Thyroid gland (tissue), 4 donors: ENCODE results near the gene CYP27B1. TPM values are rescaled to one million over a fixed set of nuclear protein-coding genes. Genes with fewer than 3 reads are reported as not detected.
"Not testable (repeated sequence)": the region's sequence is repeated elsewhere in the genome, so short reads cannot be mapped to it uniquely, and the experiment has no call there.

Source experiments
- DNase-seq, 2 donors: peaks; one replicate each; pipeline ENCODE4 v3.0.0-alpha.2; 2019
- H3K27ac ChIP-seq, 3 donors: fragments of 200-600 bp; sonication (generic); 1 replicate in 2 of 3; 2 replicates in 1 of 3; pipeline ENCODE4 v1.5.1; 2016 to 2019; ENCODE audit warnings: mild to moderate bottlenecking in 1 of 3, moderate library complexity in 1 of 3
- H3K27me3 ChIP-seq: fragments of 200-600 bp; sonication (generic); one replicate; pipeline ENCODE4 v1.5.1; 2019
- H3K36me3 ChIP-seq, 2 donors: fragments of 200-600 bp; sonication (generic); one replicate each; pipeline ENCODE4 v1.5.1; 2016 to 2019
- H3K4me1 ChIP-seq, 2 donors: fragments of 200-600 bp; sonication (generic); one replicate each; pipeline ENCODE4 v1.5.1; 2017 to 2019
- H3K4me3 ChIP-seq, 3 donors: fragments of 200-600 bp; sonication (generic); replicated peaks in 1 of 3; 1 replicate in 2 of 3; 2 replicates in 1 of 3; pipeline ENCODE4 v1.5.1; 2016; ENCODE audit warnings: mild to moderate bottlenecking in 1 of 3
- H3K9me3 ChIP-seq: fragments of 200-600 bp; sonication (generic); one replicate; pipeline ENCODE4 v1.5.1; 2017
- CTCF ChIP-seq, 6 experiments: fragments of 200-600 bp in 3 of 6; fragments of 450-650 bp in 3 of 6; sonication (generic) in 3 of 6; IDR thresholded peaks; one replicate each; pipeline ENCODE4 v1.5.1; 2016 to 2019; ENCODE audit warnings: antibody characterized with exemption in 6 of 6, mild to moderate bottlenecking in 2 of 6, inconsistent platforms in 1 of 6, moderate library complexity in 1 of 6
- POLR2A ChIP-seq, 2 donors: fragments of 450-650 bp; IDR thresholded peaks; one replicate each; pipeline ENCODE4 v1.6.1; 2017; ENCODE audit warnings: antibody characterized with exemption in 2 of 2, mild to moderate bottlenecking in 2 of 2, moderate library complexity in 1 of 2
- WGBS, 2 donors: methylation state at CpG; one replicate each; pipeline ENCODE4 v1.1.5; 2017; 5-methylcytosine and 5-hydroxymethylcytosine counted together
- intact Hi-C: fragments of 100-400 bp; cut with DNase I; formaldehyde crosslinking; loops from one replicate; pipeline ENCODE4 v1.15.1; 2023
- total RNA-seq, 4 donors: library from RNA; depleted of rRNA; stranded (reverse); fragments of >200 nt; gene quantifications; one replicate each; pipeline ENCODE4 v1.2.3, GENCODE V29; 2016

The CYP27B1 gene
- total RNA-seq, 4 donors from 2014 or later: 2.7 to 13.0 (median 10.0) TPM

GRCh38 chr12:57718641-57719528, 48.0 kb downstream of the CYP27B1 start:
- intact Hi-C loops: no loop called here
- WGBS, 2 donors: 97 to 98% methylated on average over 15 of the region's 15 CpGs
- Histone ChIP-seq H3K27ac (no peak overlapping the region), H3K4me3 (no peak overlapping the region), H3K9me3 (no peaks in the 10 kb centered on the region), H3K4me1 (no peaks in the 10 kb centered on the region), H3K36me3 (peaks cover 48 to 50% of the 10 kb centered on the region in 2 donors), H3K27me3 (no peaks in the 10 kb centered on the region)
- no peak for DNase-seq
- TF ChIP-seq POLR2A (IDR thresholded peaks at IDR 0.05) (no peak), CTCF (IDR thresholded peaks at IDR 0.05) (no peak)

DNA sequence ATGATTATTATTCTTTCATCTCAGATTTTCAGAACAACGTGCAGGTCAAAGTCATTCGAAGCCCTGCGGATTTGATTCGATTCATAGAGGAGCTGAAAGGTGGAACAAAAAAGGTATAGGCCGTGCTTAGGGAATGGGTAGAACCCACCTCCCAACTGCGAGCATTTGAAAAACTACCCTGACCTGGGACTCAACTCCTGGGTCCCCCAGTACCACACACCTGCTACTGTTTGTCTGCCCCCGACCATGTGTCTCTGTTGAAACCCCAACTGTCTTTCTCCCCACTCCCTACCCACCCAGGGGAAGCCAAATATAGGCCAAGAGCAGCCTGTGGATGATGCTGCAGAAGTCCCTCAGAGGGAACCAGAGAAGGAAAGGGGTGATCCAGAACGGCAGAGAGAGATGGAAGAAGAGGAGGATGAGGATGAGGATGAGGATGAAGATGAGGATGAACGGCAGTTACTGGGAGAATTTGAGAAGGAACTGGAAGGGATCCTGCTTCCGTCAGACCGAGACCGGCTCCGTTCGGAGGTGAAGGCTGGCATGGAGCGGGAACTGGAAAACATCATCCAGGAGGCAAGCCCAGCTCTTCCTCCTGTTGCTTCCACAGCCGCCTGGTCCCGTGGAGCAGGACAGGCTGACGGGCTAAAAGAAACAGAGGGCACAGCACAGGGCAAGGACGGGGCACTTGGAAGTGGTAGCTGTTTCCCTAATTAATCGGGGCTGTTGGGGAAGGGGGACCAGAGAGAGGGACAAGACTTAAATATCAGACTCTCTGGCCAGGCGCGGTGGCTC, 48.8 kb downstream of the CYP27B1 start:
- no peak overlapping the region for H3K4me3 ChIP-seq
- TF ChIP-seq CTCF (IDR thresholded peaks at IDR 0.05): no peak
- no peak for TF ChIP-seq POLR2A (IDR thresholded peaks at IDR 0.05)
- no peaks in the 10 kb centered on the region for H3K9me3 ChIP-seq
- H3K4me1 ChIP-seq: no peaks in the 10 kb centered on the region
- DNase-seq: no peak
- intact Hi-C loops: no loop called here
- H3K27me3 ChIP-seq: no peaks in the 10 kb centered on the region
- peaks cover 48 to 50% of the 10 kb centered on the region in 2 donors for H3K36me3 ChIP-seq
- H3K27ac ChIP-seq: no peak overlapping the region
- WGBS, 2 donors: 95 to 96% methylated on average over 21 to 22 of the region's 22 CpGs

DNA sequence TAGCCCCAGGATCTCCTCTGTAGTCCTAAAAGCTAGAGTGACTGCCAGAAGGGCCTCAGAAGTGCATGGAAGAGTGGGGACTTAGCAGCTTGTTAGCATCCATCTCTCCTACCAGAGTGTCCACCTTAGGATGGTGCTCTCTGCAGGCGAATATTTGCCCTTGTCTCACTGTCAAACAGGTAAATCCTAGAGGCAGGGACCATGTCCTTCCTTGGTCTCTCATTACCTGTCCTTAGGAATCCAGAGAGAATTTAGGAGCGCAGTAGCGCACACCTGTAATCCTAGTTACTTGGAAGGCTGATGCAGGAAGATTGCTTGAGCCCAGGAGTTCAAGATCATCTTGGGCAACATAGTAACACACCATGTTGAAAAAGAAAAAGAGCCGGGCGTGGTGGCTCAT, 49.7 kb downstream of the CYP27B1 start:
- no peaks in the 10 kb centered on the region for H3K27me3 ChIP-seq
- TF ChIP-seq POLR2A (IDR thresholded peaks at IDR 0.05): no peak
- no peak overlapping the region for H3K4me3 ChIP-seq
- H3K27ac ChIP-seq: no peak overlapping the region
- no peaks in the 10 kb centered on the region for H3K9me3 ChIP-seq
- no peak for DNase-seq
- WGBS, 2 donors: 97 to 98% methylated on average over 5 of the region's 5 CpGs
- peaks cover 48 to 50% of the 10 kb centered on the region in 2 donors for H3K36me3 ChIP-seq
- intact Hi-C loops: no loop called here
- no peaks in the 10 kb centered on the region for H3K4me1 ChIP-seq

- H3K4me1 ChIP-seq: no peaks in the 10 kb centered on the region
- 95% methylated on average over 4 of the region's 4 CpGs for WGBS, 2 donors
- no peak for TF ChIP-seq CTCF (IDR thresholded peaks at IDR 0.05)
- TF ChIP-seq POLR2A (IDR thresholded peaks at IDR 0.05): no peak
- no peak overlapping the region for H3K4me3 ChIP-seq
- peaks cover 48 to 53% of the 10 kb centered on the region in 2 donors for H3K36me3 ChIP-seq
- H3K27ac ChIP-seq: no peak overlapping the region
- H3K27me3 ChIP-seq: no peaks in the 10 kb centered on the region
- DNase-seq: no peak
- H3K9me3 ChIP-seq: no peaks in the 10 kb centered on the region
- intact Hi-C loops: no loop called here
These were observed 50.6 kb downstream of the CYP27B1 start for GRCh38 chr12:57716305-57716704.

DNA sequence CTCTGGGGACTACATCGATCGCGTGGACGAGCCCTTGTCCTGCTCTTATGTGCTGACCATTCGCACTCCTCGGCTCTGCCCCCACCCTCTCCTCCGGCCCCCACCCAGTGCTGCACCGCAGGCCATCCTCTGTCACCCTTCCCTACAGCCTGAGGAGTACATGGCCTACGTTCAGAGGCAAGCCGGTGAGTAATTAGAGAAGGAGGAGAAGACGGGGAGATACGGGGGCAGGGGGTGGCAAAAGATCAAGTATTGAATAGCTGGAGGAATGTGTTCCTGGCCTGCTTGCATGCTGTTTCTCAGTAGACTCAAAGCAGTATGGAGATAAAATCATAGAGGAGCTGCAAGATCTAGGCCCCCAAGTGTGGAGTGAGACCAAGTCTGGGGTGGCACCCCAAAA, 51.1 kb downstream of the CYP27B1 start:
- TF ChIP-seq CTCF (IDR thresholded peaks at IDR 0.05): no peak
- no peak for TF ChIP-seq POLR2A (IDR thresholded peaks at IDR 0.05)
- intact Hi-C loops: no loop called here
- no peak overlapping the region for H3K27ac ChIP-seq
- H3K9me3 ChIP-seq: no peaks in the 10 kb centered on the region
- H3K36me3 ChIP-seq: peaks cover 43 to 51% of the 10 kb centered on the region in 2 donors
- H3K4me1 ChIP-seq: no peaks in the 10 kb centered on the region
- H3K27me3 ChIP-seq: no peaks in the 10 kb centered on the region
- no peak overlapping the region for H3K4me3 ChIP-seq
- 94% methylated on average over 12 of the region's 12 CpGs for WGBS, 2 donors
- DNase-seq: no peak

GRCh38 chr12:57715036-57715748, 51.7 kb downstream of the CYP27B1 start:
- H3K4me1 ChIP-seq, H3K4me3 ChIP-seq, intact Hi-C loops, H3K27me3 ChIP-seq, DNase-seq, H3K27ac ChIP-seq, H3K9me3 ChIP-seq: not testable (repeated sequence)
- peaks cover 37 to 45% of the 10 kb centered on the region in 2 donors for H3K36me3 ChIP-seq
- WGBS, 2 donors: 93 to 94% methylated on average over 6 of the region's 6 CpGs
